ENCODE results near the gene CTNNA3.

The CTNNA3 gene

GRCh38 chr10:66637273-66638036 is 1058.5 kb downstream of the CTNNA3 start:
- no peak for DNase-seq (ENCODE audit: low read depth, low spot score)
- TF ChIP-seq CTCF (IDR thresholded peaks at IDR 0.05; ENCODE audit: low read depth, low read length), result no peak
- in situ Hi-C loops (cut with HindIII; ENCODE audit: low sequenced_read_pairs), result no loop called here
- H3K4me3 ChIP-seq (ENCODE audit: low read depth, low read length), result no peak overlapping the region

GRCh38 chr10:66629996-66630395 is 1066.0 kb downstream of the CTNNA3 start:
- DNase-seq (ENCODE audit: low read depth, low spot score), result no peak
- TF ChIP-seq CTCF (IDR thresholded peaks at IDR 0.05; ENCODE audit: low read depth, low read length), result no peak
- in situ Hi-C loops (cut with HindIII; ENCODE audit: low sequenced_read_pairs), result no loop called here
- no peak overlapping the region for H3K4me3 ChIP-seq (ENCODE audit: low read depth, low read length)

- DNase-seq (ENCODE audit: low read depth, low spot score), result peak; percentile 4
- TF ChIP-seq CTCF (IDR thresholded peaks at IDR 0.05; ENCODE audit: low read depth, low read length), result peak; percentile 8
- in situ Hi-C loops (cut with HindIII; ENCODE audit: low sequenced_read_pairs), result no loop called here
- H3K4me3 ChIP-seq (ENCODE audit: low read depth, low read length), result no peak overlapping the region
Measured at GRCh38 chr10:66627156-66627555, 1068.8 kb downstream of the CTNNA3 start.

- in situ Hi-C loops (cut with HindIII; ENCODE audit: low sequenced_read_pairs), result no loop called here
- H3K4me3 ChIP-seq (ENCODE audit: low read depth, low read length), result no peak overlapping the region
- no peak for DNase-seq (ENCODE audit: low read depth, low spot score)
- TF ChIP-seq CTCF (IDR thresholded peaks at IDR 0.05; ENCODE audit: low read depth, low read length), result no peak
Measured at GRCh38 chr10:66625709-66626590, 1070.0 kb downstream of the CTNNA3 start.

GRCh38 chr10:66622050-66622449 is 1073.9 kb downstream of the CTNNA3 start:
- no peak for TF ChIP-seq CTCF (IDR thresholded peaks at IDR 0.05; ENCODE audit: low read depth, low read length)
- no peak for DNase-seq (ENCODE audit: low read depth, low spot score)
- in situ Hi-C loops (cut with HindIII; ENCODE audit: low sequenced_read_pairs), result no loop called here
- no peak overlapping the region for H3K4me3 ChIP-seq (ENCODE audit: low read depth, low read length)

GRCh38 chr10:66604195-66604594 is 1091.8 kb downstream of the CTNNA3 start:
- H3K4me3 ChIP-seq (ENCODE audit: low read depth, low read length), result no peak overlapping the region
- in situ Hi-C loops (cut with HindIII; ENCODE audit: low sequenced_read_pairs), result no loop called here
- no peak for TF ChIP-seq CTCF (IDR thresholded peaks at IDR 0.05; ENCODE audit: low read depth, low read length)
- no peak for DNase-seq (ENCODE audit: low read depth, low spot score)
